GM12878 (cell line): ENCODE measurements around the gene KCNJ10. TPM values are rescaled to one million over a fixed set of nuclear protein-coding genes. Genes with fewer than 3 reads are reported as not detected.

Source experiments
- ATAC-seq: fragments of 200-7000 bp; cut with Tn5 transposase; 3 replicates; pipeline ENCODE4 v1.9.1; 2020; ENCODE audit warnings: mild to moderate bottlenecking, moderate library complexity
- BruUV-seq: library from RNA; stranded (reverse); fragments of 400-500 nt; replicated peaks from 2 replicates; lab custom pipeline; 2021; lab: Mats Ljungman, UMichigan
- CTCF ChIA-PET: fragments of 300-600 bp; sonication (Branson Sonifier 250); formaldehyde crosslinking; extraction: SDS; loops from one replicate; lab custom pipeline; 2021; ENCODE audit warnings: inconsistent platforms; lab: Yijun Ruan, JAX
- POLR2A ChIA-PET: fragments of 350-600 bp; formaldehyde crosslinking; extraction: SDS; loops from one replicate; lab custom pipeline; 2021; ENCODE audit warnings: inconsistent platforms; lab: Charles Lee
- RAD21 ChIA-PET: fragments of 300-600 bp; sonication (Branson Sonifier 250); formaldehyde crosslinking; loops from one replicate; lab custom pipeline; 2023; ENCODE audit warnings: antibody characterized with exemption; ENCODE audit not compliant: unreplicated experiment; lab: Charles Lee
- SMC1A ChIA-PET: fragments of 300-600 bp; sonication (Branson Sonifier 250); formaldehyde crosslinking; loops from one replicate; lab custom pipeline; 2023; ENCODE audit not compliant: unreplicated experiment, uncharacterized antibody; lab: Charles Lee
- DNase-seq: peaks from one replicate; pipeline ENCODE4 v3.0.0-alpha.2; 2011; ENCODE audit warnings: low read depth, low spot score
- FAIRE-seq: peaks from 3 replicates; lab custom pipeline; 2011; peaks lifted over from hg19 to GRCh38; lab: Jason Lieb, UNC
- H2AFZ ChIP-seq: 2 replicates; pipeline ENCODE4 v1.6.0; 2011; ENCODE audit warnings: low read depth, low read length, control low read depth; ENCODE audit not compliant: control insufficient read depth
- H3K27ac ChIP-seq: 2 replicates; pipeline ENCODE4 v1.5.1; 2011; ENCODE audit warnings: control low read depth; ENCODE audit not compliant: control insufficient read depth, insufficient read depth
- H3K27me3 ChIP-seq, 2 experiments: replicated peaks in 1 of 2; 2 replicates each; pipeline versions ENCODE4 v1.6.0 to v1.6.1; 2011; ENCODE audit warnings: low read length in 1 of 2; ENCODE audit not compliant: control insufficient read depth in 2 of 2, insufficient read depth in 2 of 2
- H3K36me3 ChIP-seq, 2 experiments: 2 replicates each; pipeline ENCODE4 v1.5.1; 2011; ENCODE audit warnings: low read length in 1 of 2; ENCODE audit not compliant: control insufficient read depth in 2 of 2, insufficient read depth in 2 of 2
- H3K4me1 ChIP-seq: 2 replicates; pipeline ENCODE4 v1.6.1; 2011; ENCODE audit warnings: mild to moderate bottlenecking, low read length, moderate library complexity, mixed read lengths; ENCODE audit not compliant: control insufficient read depth, insufficient read depth
- H3K4me2 ChIP-seq: 2 replicates; pipeline ENCODE4 v1.6.0; 2011; ENCODE audit warnings: control low read depth; ENCODE audit not compliant: control insufficient read depth, insufficient read depth
- H3K4me3 ChIP-seq: fragments of 200-600 bp; sonication (generic); 2 replicates; pipeline ENCODE4 v1.5.1; 2016
- H3K79me2 ChIP-seq: 2 replicates; pipeline ENCODE4 v1.6.0; 2011; ENCODE audit warnings: low read length; ENCODE audit not compliant: control insufficient read depth, insufficient read depth
- H3K9ac ChIP-seq: 2 replicates; pipeline ENCODE4 v1.8.0; 2011; ENCODE audit warnings: low read length, control low read depth, mixed read lengths; ENCODE audit not compliant: control insufficient read depth, insufficient read depth
- H3K9me3 ChIP-seq: replicated peaks from 3 replicates; pipeline ENCODE4 v1.5.1; 2011; ENCODE audit warnings: mild to moderate bottlenecking, low read length; ENCODE audit not compliant: control insufficient read depth, insufficient read depth
- H4K20me1 ChIP-seq: 2 replicates; pipeline ENCODE4 v1.6.0; 2011; ENCODE audit not compliant: control insufficient read depth, insufficient read depth
- E4F1 ChIP-seq: fragments of 450-650 bp; IDR thresholded peaks from 2 replicates; pipeline ENCODE4 v1.6.1; 2018; ENCODE audit warnings: borderline replicate concordance, mild to moderate bottlenecking; ENCODE audit not compliant: partially characterized antibody
- FOXK2 ChIP-seq: fragments of 450-650 bp; IDR thresholded peaks from 2 replicates; pipeline ENCODE4 v1.6.1; 2017; ENCODE audit warnings: mild to moderate bottlenecking, moderate library complexity
- GATAD2B ChIP-seq: fragments of 450-650 bp; conservative IDR thresholded peaks from 2 replicates; pipeline ENCODE4 v1.6.1; 2017; ENCODE audit warnings: low read depth, mild to moderate bottlenecking, moderate library complexity
- IKZF1 ChIP-seq: fragments of 450-650 bp; conservative IDR thresholded peaks from 2 replicates; pipeline ENCODE4 v1.6.1; 2017; ENCODE audit warnings: antibody characterized with exemption, mild to moderate bottlenecking
- IRF4 ChIP-seq: IDR thresholded peaks from 2 replicates; pipeline ENCODE4 v1.6.1; 2011; ENCODE audit warnings: low read depth, low read length
- MEF2A ChIP-seq: IDR thresholded peaks from 2 replicates; pipeline ENCODE4 v1.6.1; 2011; ENCODE audit warnings: low read depth, mild to moderate bottlenecking, low read length, moderate library complexity; ENCODE audit not compliant: insufficient read depth
- MEF2B ChIP-seq: fragments of 450-650 bp; IDR thresholded peaks from 2 replicates; pipeline ENCODE4 v1.6.1; 2018; ENCODE audit warnings: mild to moderate bottlenecking, moderate library complexity; ENCODE audit not compliant: partially characterized antibody, poor library complexity, severe bottlenecking
- MXI1 ChIP-seq: fragments of 150-350 bp; IDR thresholded peaks from 2 replicates; pipeline ENCODE4 v1.6.1; 2011; ENCODE audit warnings: low read depth, mild to moderate bottlenecking, inconsistent platforms, low read length, improper control_type of control experiment
- NR2C2 ChIP-seq: IDR thresholded peaks from 2 replicates; pipeline ENCODE4 v1.6.1; 2011; ENCODE audit warnings: borderline replicate concordance, low read depth; ENCODE audit not compliant: control insufficient read depth, insufficient read length
- NRF1 ChIP-seq: conservative IDR thresholded peaks from 2 replicates; pipeline ENCODE4 v1.6.1; 2011; ENCODE audit warnings: mild to moderate bottlenecking, low read depth, low read length, improper control_type of control experiment
- RUNX3 ChIP-seq: IDR thresholded peaks from 2 replicates; pipeline ENCODE4 v1.6.1; 2012; ENCODE audit warnings: low read length, inconsistent platforms
- WGBS: methylation state at CpG from one replicate; pipeline ENCODE4 v1.1.6; 2016; ENCODE audit warnings: low lambda C conversion rate; ENCODE audit not compliant: insufficient replicate concordance, insufficient coverage; ENCODE audit errors: missing lambda C conversion rate; 5-methylcytosine and 5-hydroxymethylcytosine counted together
- in situ Hi-C: fragments of 300-500 bp; cut with MboI; formaldehyde crosslinking; loops from 9 replicates; pipeline ENCODE4 v1.14.3; 2018; ENCODE audit warnings: mixed read lengths
- intact Hi-C: fragments of 100-400 bp; cut with micrococcal nuclease; formaldehyde crosslinking; loops from one replicate; pipeline ENCODE4 v1.14.2; 2022; ENCODE audit not compliant: unreplicated experiment
- polyA plus RNA-seq, 11 experiments: library from polyadenylated mRNA; depleted of rRNA in 4 of 11; unstranded in 6 of 11; stranded (reverse) in 5 of 11; fragments of >200 nt; fragmentation: Nextera tagmentation in 4 of 11; fragmentation: Illumina TruSeq in 1 of 11; extraction: Ambion mirVana in 4 of 11; extraction: Trizol in 1 of 11; gene quantifications; 1 replicate in 1 of 11; 2 replicates in 10 of 11; pipeline versions ENCODE4 v1.2.1 to v1.2.3, GENCODE V29; 2011 to 2016; ENCODE audit warnings: inconsistent platforms in 2 of 11, missing spikeins in 2 of 11, low read depth in 1 of 11
- total RNA-seq, 4 experiments: library from RNA; depleted of rRNA in 3 of 4; stranded (reverse); fragments of >200 nt in 3 of 4; fragmentation: Illumina TruSeq in 1 of 4; extraction: Trizol in 1 of 4; gene quantifications; 2 replicates each; pipeline versions ENCODE4 v1.2.1 to v1.2.3, GENCODE V29; 2013 to 2021

The KCNJ10 gene
- total and polyA plus RNA-seq, 10 of the 15 experiments (the other 5 are each of a cell fraction or from before 2014, with no cell fraction given): 0.01 to 0.29 (median 0.09) TPM; not detected in 2

GRCh38 chr1:160089883-160090282, 19.9 kb upstream of the KCNJ10 start:
- FAIRE-seq: no peak
- intact Hi-C loops (no loop called here), in situ Hi-C loops (no loop called here)
- ChIA-PET RAD21 (no interaction called here), SMC1A (interaction anchor here (0.5 to 1.8 kb wide), 2 partner anchors 8 to 162 kb away, joined by 3 to 4 read pairs; no protein-coding TSS in a partner anchor), POLR2A (no interaction called here), CTCF (interaction anchor here (1.2 to 30.2 kb wide), 4 partner anchors 7 to 287 kb away, joined by 4 to 1035 read pairs (median 48); partner anchors contain the start of genes IGSF8, KCNJ10 and KCNJ9)
- Histone ChIP-seq H3K36me3 (peaks cover 0 to 2% of the 10 kb centered on the region in 2 experiments; a peak in 2 of 4 replicates), H3K9me3 (no peaks in the 10 kb centered on the region), H3K27ac (no peak overlapping the region), H4K20me1 (no peaks in the 10 kb centered on the region), H3K4me1 (no peaks in the 10 kb centered on the region), H3K79me2 (no peaks in the 10 kb centered on the region), H3K4me2 (no peak overlapping the region), H3K9ac (no peak overlapping the region), H3K27me3 (no peaks in the 10 kb centered on the region), H3K4me3 (no peak overlapping the region), H2AFZ (no peak overlapping the region)
- WGBS: 66% methylated on average over 3 of the region's 3 CpGs
- no TSS peak for BruUV-seq
- no peak for TF ChIP-seq MEF2A
- no peak for TF ChIP-seq GATAD2B
- no peak for TF ChIP-seq MXI1
- TF ChIP-seq E4F1: no peak
- no peak for TF ChIP-seq NR2C2
- no peak for TF ChIP-seq MEF2B
- no peak for TF ChIP-seq FOXK2
- TF ChIP-seq NRF1: no peak
- TF ChIP-seq IRF4: no peak
- TF ChIP-seq RUNX3: no peak
- TF ChIP-seq IKZF1: no peak
- no peak for DNase-seq
- no peak for ATAC-seq
